ENCODE measurements around the gene RIC1. TPM values are rescaled to one million over a fixed set of nuclear protein-coding genes. Genes with fewer than 3 reads are reported as not detected.
A peak's percentile ranks its signal among the peaks of the same experiment; 100 is the strongest.
"Not testable (repeated sequence)": the region's sequence is repeated elsewhere in the genome, so short reads cannot be mapped to it uniquely, and the experiment has no call there.

Gene RIC1
- total RNA-seq, 1 experiment from 2014 or later, result 20.9 TPM

- H3K4me3 ChIP-seq (ENCODE audit: insufficient read depth, low read depth, low read length), result no peak overlapping the region
- no peaks in the 10 kb centered on the region for H3K27me3 ChIP-seq (ENCODE audit: control insufficient read depth, insufficient read depth, low read length)
- DNase-seq, result no peak
- H3K36me3 ChIP-seq (replicated peaks; ENCODE audit: control insufficient read depth, insufficient read depth, low read length), result no peaks in the 10 kb centered on the region
Observed at GRCh38 chr9:5787220-5787619, 158.3 kb downstream of the RIC1 start.

DNA sequence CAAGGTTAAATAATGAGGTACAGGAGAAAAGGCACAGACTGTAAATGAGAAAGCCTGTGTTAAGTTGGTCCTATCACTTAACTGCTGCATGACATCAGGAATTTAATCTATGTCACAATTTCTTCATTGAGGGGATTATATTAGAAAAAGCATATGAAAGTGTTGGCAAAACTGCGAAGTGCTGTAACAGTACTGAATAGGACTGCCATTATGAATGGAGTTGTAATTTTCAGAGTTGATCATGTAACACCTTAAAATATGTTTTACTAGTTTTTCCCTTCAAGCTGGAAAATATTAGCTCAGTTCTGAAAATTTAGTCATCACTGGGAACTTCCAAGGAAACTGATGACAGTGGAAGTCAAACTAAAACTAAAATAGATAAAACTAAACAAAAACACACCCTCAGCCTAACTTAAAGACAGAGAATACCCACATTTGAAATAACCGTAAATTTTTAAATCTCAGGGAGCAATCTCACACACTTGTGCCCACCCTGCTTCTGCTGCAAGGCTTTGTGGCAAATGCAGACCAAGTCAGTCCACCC is 158.9 kb downstream of the RIC1 start:
- H3K27me3 ChIP-seq (ENCODE audit: control insufficient read depth, insufficient read depth, low read length), result no peaks in the 10 kb centered on the region
- no peak for DNase-seq

GRCh38 chr9:5789489-5789888 is 160.6 kb downstream of the RIC1 start:
- Histone ChIP-seq H3K27me3 (ENCODE audit: control insufficient read depth, insufficient read depth, low read length) (no peaks in the 10 kb centered on the region), H3K4me3 (ENCODE audit: insufficient read depth, low read depth, low read length) (no peak overlapping the region), H3K36me3 (replicated peaks; ENCODE audit: control insufficient read depth, insufficient read depth, low read length) (no peaks in the 10 kb centered on the region)
- no peak for DNase-seq

More for the DNA sequence above, 158.9 kb downstream of the RIC1 start:
- H3K4me3 ChIP-seq (ENCODE audit: insufficient read depth, low read depth, low read length), result no peak overlapping the region
- no peaks in the 10 kb centered on the region for H3K36me3 ChIP-seq (replicated peaks; ENCODE audit: control insufficient read depth, insufficient read depth, low read length)

GRCh38 chr9:5790923-5791322 is 162.0 kb downstream of the RIC1 start:
- no peaks in the 10 kb centered on the region for H3K36me3 ChIP-seq (replicated peaks; ENCODE audit: control insufficient read depth, insufficient read depth, low read length)
- no peak for DNase-seq
- H3K4me3 ChIP-seq (ENCODE audit: insufficient read depth, low read depth, low read length), result no peak overlapping the region
- H3K27me3 ChIP-seq (ENCODE audit: control insufficient read depth, insufficient read depth, low read length), result no peaks in the 10 kb centered on the region

- Histone ChIP-seq H3K36me3 (replicated peaks; ENCODE audit: control insufficient read depth, insufficient read depth, low read length) (no peaks in the 10 kb centered on the region), H3K4me3 (ENCODE audit: insufficient read depth, low read depth, low read length) (no peak overlapping the region), H3K27me3 (ENCODE audit: control insufficient read depth, insufficient read depth, low read length) (no peaks in the 10 kb centered on the region)
- DNase-seq, result no peak
Observed at GRCh38 chr9:5791870-5792269, 163.0 kb downstream of the RIC1 start.

- Histone ChIP-seq H3K27me3 (ENCODE audit: control insufficient read depth, insufficient read depth, low read length) (no peaks in the 10 kb centered on the region), H3K4me3 (ENCODE audit: insufficient read depth, low read depth, low read length) (no peak overlapping the region), H3K36me3 (replicated peaks; ENCODE audit: control insufficient read depth, insufficient read depth, low read length) (no peaks in the 10 kb centered on the region)
- DNase-seq, result no peak
Observed at GRCh38 chr9:5793812-5794211, 164.9 kb downstream of the RIC1 start.

GRCh38 chr9:5796298-5796697 is 167.4 kb downstream of the RIC1 start:
- H3K36me3 ChIP-seq (replicated peaks; ENCODE audit: control insufficient read depth, insufficient read depth, low read length), result no peaks in the 10 kb centered on the region
- no peaks in the 10 kb centered on the region for H3K27me3 ChIP-seq (ENCODE audit: control insufficient read depth, insufficient read depth, low read length)
- no peak for DNase-seq
- H3K4me3 ChIP-seq (ENCODE audit: insufficient read depth, low read depth, low read length), result no peak overlapping the region

- no peak for DNase-seq
- Histone ChIP-seq H3K4me3 (ENCODE audit: insufficient read depth, low read depth, low read length) (no peak overlapping the region), H3K36me3 (replicated peaks; ENCODE audit: control insufficient read depth, insufficient read depth, low read length) (no peaks in the 10 kb centered on the region), H3K27me3 (ENCODE audit: control insufficient read depth, insufficient read depth, low read length) (no peaks in the 10 kb centered on the region)
Observed at GRCh38 chr9:5798581-5798980, 169.7 kb downstream of the RIC1 start.

GRCh38 chr9:5799314-5799713 is 170.4 kb downstream of the RIC1 start:
- DNase-seq, result peak; percentile 7
- no peak overlapping the region for H3K4me3 ChIP-seq (ENCODE audit: insufficient read depth, low read depth, low read length)
- H3K36me3 ChIP-seq (replicated peaks; ENCODE audit: control insufficient read depth, insufficient read depth, low read length), result no peaks in the 10 kb centered on the region
- no peaks in the 10 kb centered on the region for H3K27me3 ChIP-seq (ENCODE audit: control insufficient read depth, insufficient read depth, low read length)

DNA sequence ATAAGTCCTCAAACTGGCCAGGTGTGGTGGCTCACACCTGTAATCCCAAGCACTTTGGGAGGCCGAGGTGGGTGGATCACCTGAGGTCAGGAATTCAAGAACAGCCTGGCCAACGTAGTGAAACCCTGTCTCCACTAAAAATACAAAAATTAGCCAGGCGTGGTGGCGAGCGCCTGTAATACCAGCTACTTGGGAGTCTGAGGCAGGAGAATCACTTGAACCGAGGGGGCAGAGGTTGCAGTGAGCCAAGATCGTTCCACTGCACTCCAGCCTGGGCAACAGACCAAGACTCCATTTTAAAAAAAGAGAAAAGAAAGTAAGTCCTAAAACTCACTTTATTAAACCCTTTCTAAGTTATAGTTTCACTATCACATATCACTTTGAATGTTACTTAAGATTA is 171.5 kb downstream of the RIC1 start:
- DNase-seq; H3K27me3 ChIP-seq (ENCODE audit: control insufficient read depth, insufficient read depth, low read length); H3K4me3 ChIP-seq (ENCODE audit: insufficient read depth, low read depth, low read length); H3K36me3 ChIP-seq (replicated peaks; ENCODE audit: control insufficient read depth, insufficient read depth, low read length): not testable (repeated sequence)

- H3K27me3 ChIP-seq (ENCODE audit: control insufficient read depth, insufficient read depth, low read length), result no peaks in the 10 kb centered on the region
- no peak overlapping the region for H3K4me3 ChIP-seq (ENCODE audit: insufficient read depth, low read depth, low read length)
- DNase-seq, result no peak
- H3K36me3 ChIP-seq (replicated peaks; ENCODE audit: control insufficient read depth, insufficient read depth, low read length), result no peaks in the 10 kb centered on the region
Observed at GRCh38 chr9:5800969-5801738, 172.2 kb downstream of the RIC1 start.

- no peaks in the 10 kb centered on the region for H3K36me3 ChIP-seq (replicated peaks; ENCODE audit: control insufficient read depth, insufficient read depth, low read length)
- H3K27me3 ChIP-seq (ENCODE audit: control insufficient read depth, insufficient read depth, low read length), result no peaks in the 10 kb centered on the region
- no peak for DNase-seq
- no peak overlapping the region for H3K4me3 ChIP-seq (ENCODE audit: insufficient read depth, low read depth, low read length)
Observed at GRCh38 chr9:5801739-5802113, 172.8 kb downstream of the RIC1 start.

DNA sequence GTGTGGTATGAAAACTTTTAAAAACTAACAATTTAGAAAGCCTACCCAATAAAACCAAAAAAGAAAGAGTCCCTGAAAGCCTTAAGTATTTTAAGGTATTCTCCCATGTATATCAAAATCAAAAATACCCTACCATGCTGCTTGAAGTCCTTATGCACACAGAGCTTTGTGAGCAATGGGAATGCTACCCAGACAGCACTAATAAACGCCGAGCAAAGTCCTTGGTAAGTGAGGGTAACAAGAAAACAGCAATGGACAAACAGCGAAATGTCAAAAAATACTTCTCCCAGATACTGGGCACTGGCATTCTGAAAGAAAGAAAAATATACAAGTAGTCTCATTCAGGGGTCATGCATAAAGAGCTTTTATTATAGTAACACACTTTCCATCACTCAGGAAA is 176.6 kb downstream of the RIC1 start:
- H3K36me3 ChIP-seq (replicated peaks; ENCODE audit: control insufficient read depth, insufficient read depth, low read length), result no peaks in the 10 kb centered on the region
- no peaks in the 10 kb centered on the region for H3K27me3 ChIP-seq (ENCODE audit: control insufficient read depth, insufficient read depth, low read length)
- DNase-seq, result no peak
- H3K4me3 ChIP-seq (ENCODE audit: insufficient read depth, low read depth, low read length), result no peak overlapping the region

- H3K4me3 ChIP-seq (ENCODE audit: insufficient read depth, low read depth, low read length), result no peak overlapping the region
- H3K27me3 ChIP-seq (ENCODE audit: control insufficient read depth, insufficient read depth, low read length), result no peaks in the 10 kb centered on the region
- no peak for DNase-seq
- no peaks in the 10 kb centered on the region for H3K36me3 ChIP-seq (replicated peaks; ENCODE audit: control insufficient read depth, insufficient read depth, low read length)
Observed at GRCh38 chr9:5811751-5812150, 182.8 kb downstream of the RIC1 start.

DNA sequence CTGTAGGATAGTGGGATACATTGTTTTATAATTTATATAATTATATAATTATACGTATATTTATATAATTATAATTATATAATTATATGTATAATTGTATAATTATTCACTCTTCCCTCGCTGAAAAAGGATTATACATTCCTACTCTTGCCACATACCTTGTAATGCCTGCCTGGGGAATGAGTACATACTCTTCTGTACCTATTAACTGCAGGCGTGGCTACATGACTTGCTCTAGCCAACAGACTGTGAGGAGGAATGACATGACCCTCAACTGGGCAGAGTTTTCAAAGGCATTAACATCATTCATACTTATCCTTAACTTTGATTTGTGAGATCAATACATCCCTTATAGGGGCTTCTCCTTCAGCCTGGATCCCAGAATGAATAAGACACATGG is 184.9 kb downstream of the RIC1 start:
- no peak for DNase-seq
- H3K36me3 ChIP-seq (replicated peaks; ENCODE audit: control insufficient read depth, insufficient read depth, low read length), result no peaks in the 10 kb centered on the region
- H3K27me3 ChIP-seq (ENCODE audit: control insufficient read depth, insufficient read depth, low read length), result no peaks in the 10 kb centered on the region
- no peak overlapping the region for H3K4me3 ChIP-seq (ENCODE audit: insufficient read depth, low read depth, low read length)

All from H7 (cell line).